Measurements from ENCODE around the gene MYBPC1. TPM values are rescaled to one million over a fixed set of nuclear protein-coding genes. Genes with fewer than 3 reads are reported as not detected.
"Not testable (repeated sequence)": the region's sequence is repeated elsewhere in the genome, so short reads cannot be mapped to it uniquely, and the experiment has no call there.

MYBPC1 gene
- 0.47 TPM in 1 of 2 replicates, not detected in the other for total RNA-seq (2014; rRNA removed; shearing (Covaris generic))

GRCh38 chr12:101594700-101595099, at the start of gene MYBPC1:
Gene MYBPC1 (plus strand): TSS chr12:101594971. CDS start chr12:101595071, 100 bp downstream.
- Histone ChIP-seq H3K27ac (no peak within 1 kb of the TSS), H3K4me3 (no peak within 1 kb of the TSS), H3K9me3 (replicated peaks) (no peaks in the 10 kb centered on the region), H3K27me3 (replicated peaks) (no peaks in the 10 kb centered on the region), H3K36me3 (no peaks in the 10 kb centered on the region), H3K4me1 (replicated peaks) (no peaks in the 10 kb centered on the region)
- no peak for DNase-seq (ENCODE audit: low read depth in 1 of 2, low spot score in 2 of 2)

GRCh38 chr12:101551362-101552114, 43.2 kb upstream of the MYBPC1 start:
- Histone ChIP-seq H3K27me3 (replicated peaks) (no peaks in the 10 kb centered on the region), H3K27ac (no peak overlapping the region), H3K4me1 (replicated peaks) (no peaks in the 10 kb centered on the region), H3K4me3 (no peak overlapping the region), H3K36me3 (no peaks in the 10 kb centered on the region), H3K9me3 (replicated peaks) (no peaks in the 10 kb centered on the region)
- no peak for DNase-seq (ENCODE audit: low read depth in 1 of 2, low spot score in 2 of 2)

GRCh38 chr12:101552277-101552676, 42.5 kb upstream of the MYBPC1 start:
- Histone ChIP-seq H3K9me3 (replicated peaks) (no peaks in the 10 kb centered on the region), H3K4me3 (no peak overlapping the region), H3K27me3 (replicated peaks) (no peaks in the 10 kb centered on the region), H3K4me1 (replicated peaks) (no peaks in the 10 kb centered on the region), H3K36me3 (no peaks in the 10 kb centered on the region), H3K27ac (no peak overlapping the region)
- no peak for DNase-seq (ENCODE audit: low read depth in 1 of 2, low spot score in 2 of 2)

- Histone ChIP-seq H3K4me1 (replicated peaks) (no peaks in the 10 kb centered on the region), H3K27ac (no peak overlapping the region), H3K27me3 (replicated peaks) (no peaks in the 10 kb centered on the region), H3K36me3 (no peaks in the 10 kb centered on the region), H3K9me3 (replicated peaks) (no peaks in the 10 kb centered on the region), H3K4me3 (no peak overlapping the region)
- DNase-seq (ENCODE audit: low read depth in 1 of 2, low spot score in 2 of 2) = no peak
Measured at GRCh38 chr12:101557094-101557493, 37.7 kb upstream of the MYBPC1 start.

GRCh38 chr12:101558726-101559125, 36.0 kb upstream of the MYBPC1 start:
- not testable (repeated sequence) for H3K27me3 ChIP-seq (replicated peaks); H3K27ac ChIP-seq; H3K9me3 ChIP-seq (replicated peaks); H3K4me3 ChIP-seq; DNase-seq (ENCODE audit: low read depth in 1 of 2, low spot score in 2 of 2); H3K36me3 ChIP-seq; H3K4me1 ChIP-seq (replicated peaks)

GRCh38 chr12:101563212-101563611, 31.6 kb upstream of the MYBPC1 start:
- H3K9me3 ChIP-seq (replicated peaks) = no peaks in the 10 kb centered on the region
- H3K27me3 ChIP-seq (replicated peaks) = no peaks in the 10 kb centered on the region
- H3K36me3 ChIP-seq = no peaks in the 10 kb centered on the region
- no peak for DNase-seq (ENCODE audit: low read depth in 1 of 2, low spot score in 2 of 2)
- H3K27ac ChIP-seq = no peak overlapping the region
- no peak overlapping the region for H3K4me3 ChIP-seq
- no peaks in the 10 kb centered on the region for H3K4me1 ChIP-seq (replicated peaks)

- H3K4me1 ChIP-seq (replicated peaks) = no peaks in the 10 kb centered on the region
- no peak overlapping the region for H3K27ac ChIP-seq
- no peak overlapping the region for H3K4me3 ChIP-seq
- H3K27me3 ChIP-seq (replicated peaks) = no peaks in the 10 kb centered on the region
- no peak for DNase-seq (ENCODE audit: low read depth in 1 of 2, low spot score in 2 of 2)
- H3K36me3 ChIP-seq = no peaks in the 10 kb centered on the region
- no peaks in the 10 kb centered on the region for H3K9me3 ChIP-seq (replicated peaks)
Measured at GRCh38 chr12:101564912-101565311, 29.9 kb upstream of the MYBPC1 start.

- no peaks in the 10 kb centered on the region for H3K4me1 ChIP-seq (replicated peaks)
- no peaks in the 10 kb centered on the region for H3K36me3 ChIP-seq
- DNase-seq (ENCODE audit: low read depth in 1 of 2, low spot score in 2 of 2) = no peak
- H3K9me3 ChIP-seq (replicated peaks) = no peaks in the 10 kb centered on the region
- H3K27ac ChIP-seq = no peak overlapping the region
- H3K27me3 ChIP-seq (replicated peaks) = no peaks in the 10 kb centered on the region
- no peak overlapping the region for H3K4me3 ChIP-seq
Measured at GRCh38 chr12:101566318-101566717, 28.5 kb upstream of the MYBPC1 start.

- H3K4me3 ChIP-seq = no peak overlapping the region
- H3K27ac ChIP-seq = no peak overlapping the region
- no peaks in the 10 kb centered on the region for H3K27me3 ChIP-seq (replicated peaks)
- H3K4me1 ChIP-seq (replicated peaks) = no peaks in the 10 kb centered on the region
- H3K36me3 ChIP-seq = no peaks in the 10 kb centered on the region
- DNase-seq (ENCODE audit: low read depth in 1 of 2, low spot score in 2 of 2) = no peak
- no peaks in the 10 kb centered on the region for H3K9me3 ChIP-seq (replicated peaks)
Measured at GRCh38 chr12:101567918-101568317, 26.9 kb upstream of the MYBPC1 start.

GRCh38 chr12:101570047-101570446, 24.7 kb upstream of the MYBPC1 start:
- no peaks in the 10 kb centered on the region for H3K36me3 ChIP-seq
- DNase-seq (ENCODE audit: low read depth in 1 of 2, low spot score in 2 of 2) = no peak
- H3K27me3 ChIP-seq (replicated peaks) = no peaks in the 10 kb centered on the region
- no peaks in the 10 kb centered on the region for H3K4me1 ChIP-seq (replicated peaks)
- no peak overlapping the region for H3K27ac ChIP-seq
- no peak overlapping the region for H3K4me3 ChIP-seq
- no peaks in the 10 kb centered on the region for H3K9me3 ChIP-seq (replicated peaks)

- no peak overlapping the region for H3K4me3 ChIP-seq
- no peak for DNase-seq (ENCODE audit: low read depth in 1 of 2, low spot score in 2 of 2)
- no peak overlapping the region for H3K27ac ChIP-seq
- H3K27me3 ChIP-seq (replicated peaks) = no peaks in the 10 kb centered on the region
- no peaks in the 10 kb centered on the region for H3K9me3 ChIP-seq (replicated peaks)
- no peaks in the 10 kb centered on the region for H3K36me3 ChIP-seq
- H3K4me1 ChIP-seq (replicated peaks) = no peaks in the 10 kb centered on the region
Measured at GRCh38 chr12:101571105-101571504, 23.7 kb upstream of the MYBPC1 start.

GRCh38 chr12:101573743-101574142, 21.0 kb upstream of the MYBPC1 start:
- no peaks in the 10 kb centered on the region for H3K36me3 ChIP-seq

GRCh38 chr12:101578417-101578816, 16.4 kb upstream of the MYBPC1 start:
- DNase-seq (ENCODE audit: low read depth in 1 of 2, low spot score in 2 of 2) = no peak
- Histone ChIP-seq H3K9me3 (replicated peaks) (no peaks in the 10 kb centered on the region), H3K4me1 (replicated peaks) (no peaks in the 10 kb centered on the region), H3K27me3 (replicated peaks) (no peaks in the 10 kb centered on the region), H3K36me3 (no peaks in the 10 kb centered on the region), H3K27ac (no peak overlapping the region), H3K4me3 (no peak overlapping the region)

More at GRCh38 chr12:101573743-101574142, 21.0 kb upstream of the MYBPC1 start:
- Histone ChIP-seq H3K9me3 (replicated peaks) (no peaks in the 10 kb centered on the region), H3K4me1 (replicated peaks) (no peaks in the 10 kb centered on the region), H3K27ac (no peak overlapping the region), H3K4me3 (no peak overlapping the region), H3K27me3 (replicated peaks) (no peaks in the 10 kb centered on the region)
- DNase-seq (ENCODE audit: low read depth in 1 of 2, low spot score in 2 of 2) = no peak

GRCh38 chr12:101581190-101581589, 13.6 kb upstream of the MYBPC1 start:
- Histone ChIP-seq H3K36me3 (no peaks in the 10 kb centered on the region), H3K27me3 (replicated peaks) (no peaks in the 10 kb centered on the region), H3K9me3 (replicated peaks) (no peaks in the 10 kb centered on the region), H3K4me1 (replicated peaks) (no peaks in the 10 kb centered on the region), H3K4me3 (no peak overlapping the region), H3K27ac (no peak overlapping the region)
- DNase-seq (ENCODE audit: low read depth in 1 of 2, low spot score in 2 of 2) = no peak

- no peak for DNase-seq (ENCODE audit: low read depth in 1 of 2, low spot score in 2 of 2)
- no peak overlapping the region for H3K4me3 ChIP-seq
- H3K36me3 ChIP-seq = no peaks in the 10 kb centered on the region
- H3K27ac ChIP-seq = no peak overlapping the region
- H3K9me3 ChIP-seq (replicated peaks) = no peaks in the 10 kb centered on the region
- H3K4me1 ChIP-seq (replicated peaks) = no peaks in the 10 kb centered on the region
- no peaks in the 10 kb centered on the region for H3K27me3 ChIP-seq (replicated peaks)
Measured at GRCh38 chr12:101582937-101583336, 11.8 kb upstream of the MYBPC1 start.
